Measurements from ENCODE around the gene PLD1. TPM values are rescaled to one million over a fixed set of nuclear protein-coding genes. Genes with fewer than 3 reads are reported as not detected.

The PLD1 gene
- total RNA-seq, 4 donors from 2014 or later, result 30.9 to 67.9 (median 56.0) TPM

DNA sequence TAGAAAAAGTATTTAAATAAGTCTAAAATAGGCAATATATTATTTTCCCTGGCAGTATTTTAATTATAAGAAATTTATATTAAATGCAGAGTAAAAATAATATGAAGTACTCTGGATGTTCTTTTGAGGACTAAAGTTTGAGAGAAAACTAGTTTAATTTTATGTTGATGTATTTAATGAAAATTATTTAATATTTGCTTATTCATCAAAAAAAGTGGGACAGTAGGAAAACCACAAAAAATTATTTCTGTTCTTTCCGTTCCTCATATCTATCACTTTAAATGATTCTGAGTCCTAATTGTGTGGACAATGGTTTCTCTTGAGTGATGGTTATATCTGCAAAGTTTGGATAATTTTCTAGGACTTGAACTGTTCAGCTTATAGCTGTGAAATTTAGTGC is 202.8 kb downstream of the PLD1 start:
- H3K27ac ChIP-seq, result no peak overlapping the region
- no peaks in the 10 kb centered on the region for H3K9me3 ChIP-seq
- no peaks in the 10 kb centered on the region for H3K4me1 ChIP-seq
- H3K4me3 ChIP-seq, result no peak overlapping the region
- TF ChIP-seq POLR2A (IDR thresholded peaks at IDR 0.05), result no peak
- TF ChIP-seq, protein P1, sequence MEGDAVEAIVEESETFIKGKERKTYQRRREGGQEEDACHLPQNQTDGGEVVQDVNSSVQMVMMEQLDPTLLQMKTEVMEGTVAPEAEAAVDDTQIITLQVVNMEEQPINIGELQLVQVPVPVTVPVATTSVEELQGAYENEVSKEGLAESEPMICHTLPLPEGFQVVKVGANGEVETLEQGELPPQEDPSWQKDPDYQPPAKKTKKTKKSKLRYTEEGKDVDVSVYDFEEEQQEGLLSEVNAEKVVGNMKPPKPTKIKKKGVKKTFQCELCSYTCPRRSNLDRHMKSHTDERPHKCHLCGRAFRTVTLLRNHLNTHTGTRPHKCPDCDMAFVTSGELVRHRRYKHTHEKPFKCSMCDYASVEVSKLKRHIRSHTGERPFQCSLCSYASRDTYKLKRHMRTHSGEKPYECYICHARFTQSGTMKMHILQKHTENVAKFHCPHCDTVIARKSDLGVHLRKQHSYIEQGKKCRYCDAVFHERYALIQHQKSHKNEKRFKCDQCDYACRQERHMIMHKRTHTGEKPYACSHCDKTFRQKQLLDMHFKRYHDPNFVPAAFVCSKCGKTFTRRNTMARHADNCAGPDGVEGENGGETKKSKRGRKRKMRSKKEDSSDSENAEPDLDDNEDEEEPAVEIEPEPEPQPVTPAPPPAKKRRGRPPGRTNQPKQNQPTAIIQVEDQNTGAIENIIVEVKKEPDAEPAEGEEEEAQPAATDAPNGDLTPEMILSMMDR (IDR thresholded peaks at IDR 0.05), result no peak
- H3K36me3 ChIP-seq, result peaks cover 0 to 96% (median 13%) of the 10 kb centered on the region in 3 donors
- H3K27me3 ChIP-seq, result no peaks in the 10 kb centered on the region
- intact Hi-C loops (cut with DNase I), result no loop called here
- no peak for DNase-seq
- WGBS, 2 donors, result 75 to 89% methylated on average over 1 of the region's 1 CpG

DNA sequence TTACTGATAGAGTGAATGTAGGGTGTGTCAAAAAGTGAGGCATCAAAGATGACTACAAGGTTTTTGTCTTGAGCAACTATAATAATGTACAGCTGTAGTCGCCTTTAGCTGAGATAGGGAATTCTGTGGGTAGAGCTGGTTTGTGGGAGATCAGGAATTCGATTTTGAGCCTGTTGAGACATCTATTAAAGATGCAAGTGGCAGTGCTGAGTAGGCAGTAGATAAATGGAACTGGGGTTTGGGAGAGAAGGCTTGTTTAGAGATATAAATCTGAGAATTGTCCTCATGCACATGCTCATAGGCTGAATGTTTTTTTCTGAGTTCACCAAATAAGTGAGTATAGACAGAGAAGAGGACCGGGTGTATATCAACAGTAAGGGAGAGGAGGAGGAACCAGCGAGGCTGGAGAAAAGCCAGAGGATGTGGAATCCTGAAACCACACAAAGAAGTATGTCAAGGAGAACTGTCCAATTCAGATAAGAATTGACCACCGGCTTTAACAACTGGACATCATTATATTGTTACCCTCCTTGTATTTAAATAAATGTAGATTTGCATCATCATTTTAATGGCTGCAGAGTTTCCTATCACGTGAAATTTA is 204.0 kb downstream of the PLD1 start:
- no peaks in the 10 kb centered on the region for H3K9me3 ChIP-seq
- no peaks in the 10 kb centered on the region for H3K27me3 ChIP-seq
- H3K36me3 ChIP-seq, result peaks cover 0 to 96% (median 6%) of the 10 kb centered on the region in 3 donors
- H3K4me3 ChIP-seq, result no peak overlapping the region
- H3K27ac ChIP-seq, result no peak overlapping the region
- DNase-seq, result no peak
- H3K4me1 ChIP-seq, result no peaks in the 10 kb centered on the region
- no peak for TF ChIP-seq POLR2A (IDR thresholded peaks at IDR 0.05)
- TF ChIP-seq, protein P1 (IDR thresholded peaks at IDR 0.05), result no peak
- WGBS, 2 donors, result 73 to 74% methylated on average over 6 of the region's 6 CpGs
- intact Hi-C loops (cut with DNase I), result no loop called here

DNA sequence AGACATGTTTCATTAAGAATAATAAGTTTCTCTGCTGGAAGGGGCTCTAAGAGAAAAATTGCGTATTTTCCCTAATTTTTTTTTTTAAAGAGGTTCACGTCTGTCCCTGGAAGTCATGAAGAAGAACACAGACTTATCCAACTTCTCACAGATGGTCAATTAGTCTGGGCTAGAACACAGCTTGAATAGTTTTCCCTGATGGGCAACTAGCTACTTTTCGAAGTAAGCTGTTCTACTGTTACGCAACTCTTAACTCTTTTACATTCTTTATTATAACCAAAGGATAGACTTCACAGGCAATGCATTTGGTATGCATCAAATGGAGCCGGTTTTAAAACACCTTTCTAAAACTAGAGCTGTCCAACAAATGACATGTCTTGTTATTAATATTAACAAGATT is 205.9 kb downstream of the PLD1 start:
- H3K4me3 ChIP-seq, result no peak overlapping the region
- WGBS, 2 donors, result 83 to 92% methylated on average over 5 of the region's 5 CpGs
- no peaks in the 10 kb centered on the region for H3K9me3 ChIP-seq
- no peaks in the 10 kb centered on the region for H3K27me3 ChIP-seq
- no peaks in the 10 kb centered on the region for H3K4me1 ChIP-seq
- H3K36me3 ChIP-seq, result peaks cover 0 to 92% (median 6%) of the 10 kb centered on the region in 3 donors
- H3K27ac ChIP-seq, result no peak overlapping the region
- DNase-seq, result no peak
- TF ChIP-seq POLR2A (IDR thresholded peaks at IDR 0.05), result no peak
- intact Hi-C loops (cut with DNase I), result no loop called here

DNA sequence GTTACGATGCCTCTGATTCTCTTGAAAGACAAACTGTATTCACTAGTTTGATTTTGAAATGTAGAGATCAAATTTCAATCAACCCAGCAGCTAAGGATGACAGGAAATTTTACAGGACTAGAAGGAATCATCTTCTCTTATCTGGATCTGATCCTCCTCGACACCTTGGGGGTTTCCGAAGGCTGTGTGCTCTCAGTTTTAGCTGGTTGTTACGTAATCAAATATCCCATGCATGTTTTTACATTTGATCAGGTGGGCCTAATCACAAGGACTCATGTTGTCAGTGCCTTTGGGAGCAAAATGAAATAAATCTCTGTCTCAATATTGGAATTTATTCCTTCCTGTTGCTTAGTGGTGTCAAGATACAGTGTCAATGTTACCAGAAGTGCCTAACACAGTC is 208.2 kb downstream of the PLD1 start:
- WGBS, 2 donors, result 88 to 98% methylated on average over 4 of the region's 4 CpGs
- intact Hi-C loops (cut with DNase I), result no loop called here
- DNase-seq, result no peak
- Histone ChIP-seq H3K4me1 (no peaks in the 10 kb centered on the region), H3K9me3 (no peaks in the 10 kb centered on the region), H3K27ac (no peak overlapping the region), H3K27me3 (no peaks in the 10 kb centered on the region), H3K4me3 (no peak overlapping the region), H3K36me3 (peaks cover 0 to 83% (median 6%) of the 10 kb centered on the region in 3 donors)
- TF ChIP-seq POLR2A (IDR thresholded peaks at IDR 0.05), result no peak
- TF ChIP-seq, protein P1 (IDR thresholded peaks at IDR 0.05), result no peak

DNA sequence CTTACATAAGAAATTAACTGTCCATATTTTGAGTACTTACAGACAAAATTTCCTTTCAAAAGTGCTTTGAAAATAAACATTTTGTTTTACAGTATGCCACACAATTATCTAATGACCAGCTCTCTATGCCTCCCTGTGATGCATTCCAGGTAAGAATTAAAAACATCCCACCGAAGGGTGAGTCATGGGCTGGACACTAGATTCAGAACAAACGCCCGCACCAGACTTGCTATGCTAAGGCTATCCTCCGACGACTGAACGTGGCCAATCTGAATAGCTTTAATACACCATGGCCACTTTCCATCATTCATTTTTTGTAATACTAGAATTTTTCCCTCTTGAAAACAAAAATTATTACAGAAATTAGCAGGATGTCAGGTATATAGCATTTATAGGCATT is 210.3 kb downstream of the PLD1 start:
- Histone ChIP-seq H3K9me3 (no peaks in the 10 kb centered on the region), H3K4me1 (no peaks in the 10 kb centered on the region), H3K27me3 (no peaks in the 10 kb centered on the region), H3K27ac (no peak overlapping the region), H3K4me3 (no peak overlapping the region), H3K36me3 (peaks cover 0 to 62% (median 6%) of the 10 kb centered on the region in 3 donors)
- intact Hi-C loops (cut with DNase I), result no loop called here
- no peak for TF ChIP-seq POLR2A (IDR thresholded peaks at IDR 0.05)
- TF ChIP-seq, protein P1 (IDR thresholded peaks at IDR 0.05), result no peak
- 91 to 92% methylated on average over 6 of the region's 6 CpGs for WGBS, 2 donors
- no peak for DNase-seq

DNA sequence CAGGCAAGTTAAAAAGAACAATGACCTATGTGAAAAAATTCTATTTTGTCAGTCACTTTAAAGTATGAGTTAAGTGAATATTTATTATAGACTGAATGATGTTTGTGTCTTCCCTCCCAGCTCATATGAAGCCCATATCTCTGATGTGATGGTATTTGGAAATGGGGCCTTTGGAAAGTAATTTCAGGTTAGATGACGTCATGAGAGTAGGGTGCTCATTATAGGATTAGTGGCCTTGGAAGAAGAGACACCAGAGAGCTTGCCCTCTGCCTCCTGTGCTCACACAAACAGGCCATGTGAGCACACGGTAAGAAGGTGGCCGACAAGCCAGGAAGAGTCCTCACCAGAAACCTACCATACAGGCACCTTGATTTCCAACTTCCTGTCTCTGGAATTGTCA is 211.3 kb downstream of the PLD1 start:
- H3K27ac ChIP-seq, result no peak overlapping the region
- TF ChIP-seq POLR2A (IDR thresholded peaks at IDR 0.05), result no peak
- TF ChIP-seq, protein P1 (IDR thresholded peaks at IDR 0.05), result no peak
- no peaks in the 10 kb centered on the region for H3K27me3 ChIP-seq
- H3K4me3 ChIP-seq, result no peak overlapping the region
- WGBS, 2 donors, result 86 to 94% methylated on average over 3 of the region's 3 CpGs
- peaks cover 0 to 52% (median 6%) of the 10 kb centered on the region in 3 donors for H3K36me3 ChIP-seq
- H3K4me1 ChIP-seq, result no peaks in the 10 kb centered on the region
- no peak for DNase-seq
- intact Hi-C loops (cut with DNase I), result no loop called here
- H3K9me3 ChIP-seq, result no peaks in the 10 kb centered on the region

Measured in esophagus squamous epithelium (tissue), 5 donors.